ENCODE measurements around the gene FAM200B. TPM values are rescaled to one million over a fixed set of nuclear protein-coding genes. Genes with fewer than 3 reads are reported as not detected.

FAM200B gene
- total RNA-seq, 1 donor from 2014 or later, result 19.8 TPM

GRCh38 chr4:15668566-15669435 is 12.8 kb upstream of the FAM200B start:
- DNase-seq (ENCODE audit: low read depth in 2 of 2), result no peak

GRCh38 chr4:15670576-15670975 is 11.1 kb upstream of the FAM200B start:
- no peak for DNase-seq (ENCODE audit: low read depth in 2 of 2)

- DNase-seq (ENCODE audit: low read depth in 2 of 2), result no peak
Observed at GRCh38 chr4:15672101-15672500, 9.5 kb upstream of the FAM200B start.

- no peak for DNase-seq (ENCODE audit: low read depth in 2 of 2)
Observed at GRCh38 chr4:15673337-15673736, 8.3 kb upstream of the FAM200B start.

GRCh38 chr4:15674046-15674445 is 7.6 kb upstream of the FAM200B start:
- no peak for DNase-seq (ENCODE audit: low read depth in 2 of 2)

- DNase-seq (ENCODE audit: low read depth in 2 of 2), result no peak
Observed at GRCh38 chr4:15674926-15675325, 6.7 kb upstream of the FAM200B start.

- no peak for DNase-seq (ENCODE audit: low read depth in 2 of 2)
Observed at GRCh38 chr4:15675356-15675755, 6.3 kb upstream of the FAM200B start.

- DNase-seq (ENCODE audit: low read depth in 2 of 2), result no peak
Observed at GRCh38 chr4:15676039-15676438, 5.6 kb upstream of the FAM200B start.

GRCh38 chr4:15676899-15677298 is 4.7 kb upstream of the FAM200B start:
- no peak for DNase-seq (ENCODE audit: low read depth in 2 of 2)

- DNase-seq (ENCODE audit: low read depth in 2 of 2), result peak; percentile 28 to 51
Observed at GRCh38 chr4:15677507-15677988, 4.1 kb upstream of the FAM200B start.

- DNase-seq (ENCODE audit: low read depth in 2 of 2), result no peak
Observed at GRCh38 chr4:15681067-15681371, 608 bp upstream of the FAM200B start.

- no peak for DNase-seq (ENCODE audit: low read depth in 2 of 2)
Observed at GRCh38 chr4:15682242-15683142, 865 bp downstream of the FAM200B start.

GRCh38 chr4:15683143-15683495 is 1.5 kb downstream of the FAM200B start:
- DNase-seq (ENCODE audit: low read depth in 2 of 2), result no peak

- no peak for DNase-seq (ENCODE audit: low read depth in 2 of 2)
Observed at GRCh38 chr4:15684498-15684897, 2.9 kb downstream of the FAM200B start.

GRCh38 chr4:15688051-15688450 is 6.4 kb downstream of the FAM200B start:
- no peak for DNase-seq (ENCODE audit: low read depth in 2 of 2)

GRCh38 chr4:15689540-15689939 is 7.9 kb downstream of the FAM200B start:
- DNase-seq (ENCODE audit: low read depth in 2 of 2), result no peak

- DNase-seq (ENCODE audit: low read depth in 2 of 2), result peak; percentile 92 to 93
Observed at GRCh38 chr4:15690020-15690809, 8.6 kb downstream of the FAM200B start.

GRCh38 chr4:15691346-15692135 is 9.9 kb downstream of the FAM200B start:
- peak; percentile 87 to 91 for DNase-seq (ENCODE audit: low read depth in 2 of 2)

- DNase-seq (ENCODE audit: low read depth in 2 of 2), result no peak
Observed at GRCh38 chr4:15692602-15693001, 11.0 kb downstream of the FAM200B start.

- DNase-seq (ENCODE audit: low read depth in 2 of 2), result no peak
Observed at GRCh38 chr4:15694431-15694830, 12.8 kb downstream of the FAM200B start.

- DNase-seq (ENCODE audit: low read depth in 2 of 2), result peak in 1 of 2 donors; percentile 74
Observed at GRCh38 chr4:15695240-15695699, 13.6 kb downstream of the FAM200B start.
